A673 (cell line): ENCODE data around the gene GRIK2. TPM values are rescaled to one million over a fixed set of nuclear protein-coding genes. Genes with fewer than 3 reads are reported as not detected.
A peak's percentile ranks its signal among the peaks of the same experiment; 100 is the strongest.

Experiments
- BruUV-seq: library from RNA; stranded (reverse); fragments of 400-500 nt; replicated peaks from 2 replicates; lab custom pipeline; 2021; lab: Mats Ljungman, UMichigan
- CTCF ChIA-PET: fragments of 300-600 bp; sonication (Branson Sonifier 250); formaldehyde crosslinking; loops from one replicate; lab custom pipeline; 2022; ENCODE audit warnings: antibody characterized with exemption; lab: Charles Lee
- POLR2A ChIA-PET: fragments of 300-600 bp; sonication (Branson Sonifier 250); formaldehyde crosslinking; loops from one replicate; lab custom pipeline; 2022; ENCODE audit warnings: antibody characterized with exemption; ENCODE audit not compliant: low non-redundant PET; lab: Charles Lee
- DNase-seq: peaks from one replicate; pipeline ENCODE4 v3.0.0-alpha.2; 2015; ENCODE audit warnings: low spot score
- H3K27ac ChIP-seq: fragments of 200-600 bp; sonication (generic); 2 replicates; pipeline ENCODE4 v1.5.1; 2016; ENCODE audit warnings: mixed run types, low read depth, mild to moderate bottlenecking, mixed read lengths, antibody characterized with exemption, low read length; ENCODE audit not compliant: poor library complexity, severe bottlenecking
- H3K27me3 ChIP-seq: fragments of 200-600 bp; sonication (generic); replicated peaks from 2 replicates; pipeline ENCODE4 v1.6.1; 2017; ENCODE audit warnings: mixed run types, low read depth, mild to moderate bottlenecking, mixed read lengths, antibody characterized with exemption, low read length; ENCODE audit not compliant: insufficient read depth, poor library complexity
- H3K36me3 ChIP-seq: fragments of 200-600 bp; sonication (generic); 2 replicates; pipeline ENCODE4 v1.6.1; 2016; ENCODE audit warnings: mixed run types, mild to moderate bottlenecking, mixed read lengths, antibody characterized with exemption, low read length; ENCODE audit not compliant: insufficient read depth, poor library complexity, severe bottlenecking
- H3K4me1 ChIP-seq: fragments of 200-600 bp; sonication (generic); 2 replicates; pipeline ENCODE4 v1.6.1; 2017; ENCODE audit warnings: mixed run types, mild to moderate bottlenecking, mixed read lengths, antibody characterized with exemption, low read length; ENCODE audit not compliant: insufficient read depth, poor library complexity, severe bottlenecking
- H3K4me3 ChIP-seq: fragments of 200-600 bp; sonication (generic); 2 replicates; pipeline ENCODE4 v1.5.1; 2016; ENCODE audit warnings: low read depth, mixed run types, mild to moderate bottlenecking, mixed read lengths, low read length; ENCODE audit not compliant: poor library complexity, severe bottlenecking
- H3K9me3 ChIP-seq: fragments of 200-600 bp; sonication (generic); 2 replicates; pipeline ENCODE4 v1.6.1; 2016; ENCODE audit warnings: mixed run types, low read depth, mild to moderate bottlenecking, mixed read lengths, antibody characterized with exemption, low read length; ENCODE audit not compliant: poor library complexity, severe bottlenecking
- EZH2 ChIP-seq: fragments of 200-600 bp; sonication (generic); IDR thresholded peaks from 2 replicates; pipeline ENCODE4 v1.6.1; 2017; ENCODE audit warnings: borderline replicate concordance, low read depth, mild to moderate bottlenecking, mixed read lengths, antibody characterized with exemption, low read length; ENCODE audit not compliant: poor library complexity, severe bottlenecking
- intact Hi-C: fragments of 100-400 bp; cut with micrococcal nuclease; formaldehyde crosslinking; loops from one replicate; pipeline ENCODE4 v1.10.0; 2022; ENCODE audit not compliant: unreplicated experiment
- total RNA-seq: library from RNA; stranded (reverse); gene quantifications from 2 replicates; pipeline ENCODE4 v1.2.3, GENCODE V29; 2021
- TF ChIP-seq, protein P1 (sequence below): fragments of 300-800, 200-600 bp; sonication (generic); conservative IDR thresholded peaks from 2 replicates; pipeline ENCODE4 v1.5.1; 2017; ENCODE audit warnings: low read depth, mild to moderate bottlenecking, antibody characterized with exemption, low read length, moderate library complexity, mixed read lengths

GRIK2 gene
- total RNA-seq, 1 experiment from 2014 or later, result 62.1 TPM

DNA sequence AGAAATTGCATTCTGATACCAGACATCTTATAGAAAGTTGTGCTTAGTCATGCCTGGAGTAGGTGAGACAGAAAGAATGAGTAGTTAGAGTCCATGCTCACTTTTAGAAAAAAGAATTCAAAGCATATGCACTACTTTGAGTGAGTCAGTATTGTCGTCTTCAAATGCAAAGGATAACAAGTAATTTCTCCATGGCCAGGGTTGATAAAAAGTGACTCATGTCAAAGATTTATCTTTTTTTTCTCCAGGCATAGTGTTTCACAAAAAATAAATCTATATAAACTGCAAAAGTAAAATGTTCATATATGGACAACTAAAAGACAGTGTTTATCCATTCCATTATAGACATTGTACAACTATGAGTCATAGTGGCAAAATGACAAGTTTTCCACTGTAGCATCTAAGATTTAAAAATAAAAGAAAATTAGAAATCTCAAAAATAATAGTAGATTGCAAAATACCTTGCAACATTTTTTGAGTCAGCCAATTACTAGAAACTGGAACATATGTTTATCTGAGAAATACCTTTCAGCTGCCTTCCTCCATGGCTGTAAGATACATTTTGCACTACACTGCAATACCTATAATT, 329.6 kb downstream of the GRIK2 start:
- Histone ChIP-seq H3K4me3 (no peak overlapping the region), H3K27ac (no peak overlapping the region), H3K36me3 (no peaks in the 10 kb centered on the region), H3K4me1 (peaks cover 3% of the 10 kb centered on the region), H3K27me3 (no peaks in the 10 kb centered on the region), H3K9me3 (no peaks in the 10 kb centered on the region)
- intact Hi-C loops, result no loop called here
- TF ChIP-seq, protein P1, sequence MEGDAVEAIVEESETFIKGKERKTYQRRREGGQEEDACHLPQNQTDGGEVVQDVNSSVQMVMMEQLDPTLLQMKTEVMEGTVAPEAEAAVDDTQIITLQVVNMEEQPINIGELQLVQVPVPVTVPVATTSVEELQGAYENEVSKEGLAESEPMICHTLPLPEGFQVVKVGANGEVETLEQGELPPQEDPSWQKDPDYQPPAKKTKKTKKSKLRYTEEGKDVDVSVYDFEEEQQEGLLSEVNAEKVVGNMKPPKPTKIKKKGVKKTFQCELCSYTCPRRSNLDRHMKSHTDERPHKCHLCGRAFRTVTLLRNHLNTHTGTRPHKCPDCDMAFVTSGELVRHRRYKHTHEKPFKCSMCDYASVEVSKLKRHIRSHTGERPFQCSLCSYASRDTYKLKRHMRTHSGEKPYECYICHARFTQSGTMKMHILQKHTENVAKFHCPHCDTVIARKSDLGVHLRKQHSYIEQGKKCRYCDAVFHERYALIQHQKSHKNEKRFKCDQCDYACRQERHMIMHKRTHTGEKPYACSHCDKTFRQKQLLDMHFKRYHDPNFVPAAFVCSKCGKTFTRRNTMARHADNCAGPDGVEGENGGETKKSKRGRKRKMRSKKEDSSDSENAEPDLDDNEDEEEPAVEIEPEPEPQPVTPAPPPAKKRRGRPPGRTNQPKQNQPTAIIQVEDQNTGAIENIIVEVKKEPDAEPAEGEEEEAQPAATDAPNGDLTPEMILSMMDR, result no peak
- TF ChIP-seq EZH2, result no peak
- ChIA-PET POLR2A (no interaction called here), CTCF (no interaction called here)
- BruUV-seq, result no TSS peak
- DNase-seq, result peak; percentile 21

DNA sequence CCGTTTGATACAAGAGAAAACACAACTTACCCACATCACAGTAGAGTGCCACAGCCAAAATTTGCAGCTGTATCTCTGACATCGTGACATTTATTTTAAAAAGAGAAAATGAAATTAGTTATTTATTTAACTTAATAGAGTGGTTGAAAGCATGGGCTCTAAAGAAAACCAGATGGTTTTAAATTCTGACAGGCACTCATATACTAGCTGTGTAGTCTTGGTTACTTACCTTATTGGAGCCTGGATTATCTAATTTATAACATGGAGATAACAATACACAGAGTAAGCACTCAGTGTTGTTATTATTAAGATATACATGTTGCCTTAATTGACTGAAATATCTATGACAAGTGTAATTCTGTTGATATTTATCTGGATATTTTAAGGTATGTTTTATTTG, 334.9 kb downstream of the GRIK2 start:
- ChIA-PET CTCF (no interaction called here), POLR2A (no interaction called here)
- intact Hi-C loops, result no loop called here
- DNase-seq, result no peak
- Histone ChIP-seq H3K9me3 (no peaks in the 10 kb centered on the region), H3K36me3 (no peaks in the 10 kb centered on the region), H3K27ac (no peak overlapping the region), H3K27me3 (no peaks in the 10 kb centered on the region), H3K4me1 (peaks cover 5% of the 10 kb centered on the region), H3K4me3 (no peak overlapping the region)
- TF ChIP-seq EZH2, result no peak
- TF ChIP-seq, protein P1, result no peak
- no TSS peak for BruUV-seq

DNA sequence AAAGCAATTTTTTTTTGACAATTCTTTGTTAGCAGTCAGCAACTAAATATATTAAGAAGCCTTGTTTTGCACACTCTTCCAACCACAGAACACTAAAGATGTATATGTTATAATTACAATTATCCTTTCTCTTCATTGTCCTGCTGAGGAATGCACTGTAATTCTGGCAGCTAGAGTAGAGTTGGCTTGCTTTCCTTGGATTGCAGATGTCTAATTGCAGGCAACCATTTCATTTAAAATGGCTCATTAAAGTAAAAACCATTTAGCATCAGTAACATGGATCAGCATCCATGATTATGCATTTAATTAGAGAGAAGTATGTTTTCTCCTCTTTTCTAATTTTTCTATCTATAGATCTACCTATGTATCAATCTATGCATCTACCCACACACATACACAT, 335.4 kb downstream of the GRIK2 start:
- Histone ChIP-seq H3K27me3 (no peaks in the 10 kb centered on the region), H3K36me3 (no peaks in the 10 kb centered on the region), H3K4me3 (no peak overlapping the region), H3K4me1 (peaks cover 5% of the 10 kb centered on the region), H3K9me3 (peaks cover under 1% of the 10 kb centered on the region), H3K27ac (no peak overlapping the region)
- POLR2A ChIA-PET, result no interaction called here
- no TSS peak for BruUV-seq
- intact Hi-C loops, result no loop called here
- TF ChIP-seq, protein P1, result no peak
- no peak for TF ChIP-seq EZH2
- no peak for DNase-seq
- CTCF ChIA-PET, result no interaction called here
